ENCODE data around the gene YJU2.

DNA sequence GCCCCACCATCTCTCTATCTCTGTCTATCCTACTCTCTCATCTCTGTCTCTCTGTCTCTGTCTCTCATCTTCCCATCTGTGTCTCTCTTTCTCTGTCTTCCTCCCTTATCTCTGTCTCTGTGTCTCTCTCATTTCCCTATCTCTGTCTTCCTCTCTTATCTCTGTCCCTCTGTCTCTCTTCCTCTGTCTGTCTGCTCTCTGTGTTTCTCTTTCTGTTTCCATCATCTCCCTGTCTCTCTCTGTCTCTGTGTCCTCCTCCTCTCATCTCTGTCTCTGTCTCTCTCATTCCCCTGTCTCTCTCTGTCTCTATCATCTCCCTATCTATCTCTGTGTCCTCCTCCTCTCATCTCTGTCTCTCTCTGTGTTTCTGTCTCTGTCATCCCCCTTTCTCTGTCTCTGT is 19.1 kb upstream of the YJU2 start:
- TF ChIP-seq, protein P1, sequence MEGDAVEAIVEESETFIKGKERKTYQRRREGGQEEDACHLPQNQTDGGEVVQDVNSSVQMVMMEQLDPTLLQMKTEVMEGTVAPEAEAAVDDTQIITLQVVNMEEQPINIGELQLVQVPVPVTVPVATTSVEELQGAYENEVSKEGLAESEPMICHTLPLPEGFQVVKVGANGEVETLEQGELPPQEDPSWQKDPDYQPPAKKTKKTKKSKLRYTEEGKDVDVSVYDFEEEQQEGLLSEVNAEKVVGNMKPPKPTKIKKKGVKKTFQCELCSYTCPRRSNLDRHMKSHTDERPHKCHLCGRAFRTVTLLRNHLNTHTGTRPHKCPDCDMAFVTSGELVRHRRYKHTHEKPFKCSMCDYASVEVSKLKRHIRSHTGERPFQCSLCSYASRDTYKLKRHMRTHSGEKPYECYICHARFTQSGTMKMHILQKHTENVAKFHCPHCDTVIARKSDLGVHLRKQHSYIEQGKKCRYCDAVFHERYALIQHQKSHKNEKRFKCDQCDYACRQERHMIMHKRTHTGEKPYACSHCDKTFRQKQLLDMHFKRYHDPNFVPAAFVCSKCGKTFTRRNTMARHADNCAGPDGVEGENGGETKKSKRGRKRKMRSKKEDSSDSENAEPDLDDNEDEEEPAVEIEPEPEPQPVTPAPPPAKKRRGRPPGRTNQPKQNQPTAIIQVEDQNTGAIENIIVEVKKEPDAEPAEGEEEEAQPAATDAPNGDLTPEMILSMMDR (IDR thresholded peaks at IDR 0.05 in 2 of 3, conservative IDR thresholded peaks at IDR 0.05 in 1 of 3; ENCODE audit: borderline replicate concordance in 1 of 3, insufficient read depth in 1 of 3, low read depth in 2 of 3, low read length in 2 of 3): no peak
- TF ChIP-seq POLR2AphosphoS5 (IDR thresholded peaks at IDR 0.05; ENCODE audit: low read depth, low read length) (no peak), YY1 (IDR thresholded peaks at IDR 0.05; ENCODE audit: extremely low read depth, insufficient replicate concordance, low read depth, low read length) (no peak)
